Thyroid gland (tissue), 4 donors: ENCODE data around the gene HCLS1. TPM values are rescaled to one million over a fixed set of nuclear protein-coding genes. Genes with fewer than 3 reads are reported as not detected.
"Not testable (repeated sequence)": the region's sequence is repeated elsewhere in the genome, so short reads cannot be mapped to it uniquely, and the experiment has no call there.

Experiments
- DNase-seq, 2 donors: peaks; one replicate each; pipeline ENCODE4 v3.0.0-alpha.2; 2019
- H3K27ac ChIP-seq, 3 donors: fragments of 200-600 bp; sonication (generic); 1 replicate in 2 of 3; 2 replicates in 1 of 3; pipeline ENCODE4 v1.5.1; 2016 to 2019; ENCODE audit warnings: mild to moderate bottlenecking in 1 of 3, moderate library complexity in 1 of 3
- H3K27me3 ChIP-seq: fragments of 200-600 bp; sonication (generic); one replicate; pipeline ENCODE4 v1.5.1; 2019
- H3K36me3 ChIP-seq, 2 donors: fragments of 200-600 bp; sonication (generic); one replicate each; pipeline ENCODE4 v1.5.1; 2016 to 2019
- H3K4me1 ChIP-seq, 2 donors: fragments of 200-600 bp; sonication (generic); one replicate each; pipeline ENCODE4 v1.5.1; 2017 to 2019
- H3K4me3 ChIP-seq, 3 donors: fragments of 200-600 bp; sonication (generic); replicated peaks in 1 of 3; 1 replicate in 2 of 3; 2 replicates in 1 of 3; pipeline ENCODE4 v1.5.1; 2016; ENCODE audit warnings: mild to moderate bottlenecking in 1 of 3
- H3K9me3 ChIP-seq: fragments of 200-600 bp; sonication (generic); one replicate; pipeline ENCODE4 v1.5.1; 2017
- CTCF ChIP-seq, 6 experiments: fragments of 200-600 bp in 3 of 6; fragments of 450-650 bp in 3 of 6; sonication (generic) in 3 of 6; IDR thresholded peaks; one replicate each; pipeline ENCODE4 v1.5.1; 2016 to 2019; ENCODE audit warnings: antibody characterized with exemption in 6 of 6, mild to moderate bottlenecking in 2 of 6, inconsistent platforms in 1 of 6, moderate library complexity in 1 of 6
- POLR2A ChIP-seq, 2 donors: fragments of 450-650 bp; IDR thresholded peaks; one replicate each; pipeline ENCODE4 v1.6.1; 2017; ENCODE audit warnings: antibody characterized with exemption in 2 of 2, mild to moderate bottlenecking in 2 of 2, moderate library complexity in 1 of 2
- WGBS, 2 donors: methylation state at CpG; one replicate each; pipeline ENCODE4 v1.1.5; 2017; 5-methylcytosine and 5-hydroxymethylcytosine counted together
- intact Hi-C: fragments of 100-400 bp; cut with DNase I; formaldehyde crosslinking; loops from one replicate; pipeline ENCODE4 v1.15.1; 2023
- total RNA-seq, 4 donors: library from RNA; depleted of rRNA; stranded (reverse); fragments of >200 nt; gene quantifications; one replicate each; pipeline ENCODE4 v1.2.3, GENCODE V29; 2016

Gene HCLS1
- total RNA-seq, 4 donors from 2014 or later: 14.6 to 42.5 (median 19.9) TPM

DNA sequence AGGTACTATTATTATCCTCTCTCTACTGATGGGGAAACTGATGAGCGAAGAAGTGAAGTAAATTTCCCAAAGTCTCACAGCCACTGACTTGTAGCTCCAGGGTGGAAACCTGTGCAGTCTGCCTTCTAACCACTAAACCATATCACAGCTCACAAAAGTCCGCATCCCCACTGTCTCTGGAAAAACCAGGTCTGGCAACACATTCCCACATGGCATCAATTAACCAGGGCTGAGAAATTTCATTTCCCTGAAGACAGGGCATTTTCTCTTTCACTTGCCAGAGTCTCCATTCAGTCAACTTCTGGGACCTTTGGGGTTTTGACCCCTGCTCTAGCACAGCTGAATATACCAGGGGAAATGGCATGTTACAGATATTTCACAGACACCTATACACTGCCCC lies 41.0 kb downstream of the HCLS1 start:
- Histone ChIP-seq H3K36me3 (no peaks in the 10 kb centered on the region), H3K9me3 (no peaks in the 10 kb centered on the region), H3K4me3 (no peak overlapping the region), H3K27ac (no peak overlapping the region), H3K4me1 (no peaks in the 10 kb centered on the region), H3K27me3 (no peaks in the 10 kb centered on the region)
- no peak for DNase-seq
- intact Hi-C loops: no loop called here
- TF ChIP-seq POLR2A (IDR thresholded peaks at IDR 0.05): no peak
- TF ChIP-seq CTCF (IDR thresholded peaks at IDR 0.05): no peak
- WGBS, 2 donors: 89 to 95% methylated on average over 2 of the region's 2 CpGs

DNA sequence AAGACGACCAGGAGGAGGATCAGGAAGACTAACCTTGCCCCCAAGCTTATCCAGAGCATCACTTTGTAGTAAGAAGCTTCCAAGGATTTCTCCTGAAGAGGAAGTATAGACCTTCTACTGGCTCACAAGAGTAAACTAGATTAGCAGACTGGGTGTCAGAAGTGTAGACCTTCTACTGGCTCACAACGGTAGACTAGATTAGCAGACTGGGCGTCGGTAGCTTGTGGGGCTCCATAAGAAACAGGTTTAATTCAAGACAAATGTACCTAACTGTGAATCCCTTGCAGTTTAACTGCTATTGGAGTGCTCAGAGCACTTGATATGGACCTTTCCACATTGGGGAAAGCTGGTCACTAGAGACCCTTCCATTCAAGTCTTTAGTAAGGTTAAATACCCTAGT lies 54.6 kb downstream of the HCLS1 start:
- Histone ChIP-seq H3K4me1 (peaks cover 0 to 3% of the 10 kb centered on the region in 2 donors), H3K27me3 (no peaks in the 10 kb centered on the region), H3K36me3 (no peaks in the 10 kb centered on the region), H3K27ac (no peak overlapping the region), H3K4me3 (no peak overlapping the region), H3K9me3 (no peaks in the 10 kb centered on the region)
- TF ChIP-seq POLR2A (IDR thresholded peaks at IDR 0.05) (no peak), CTCF (IDR thresholded peaks at IDR 0.05) (no peak)
- intact Hi-C loops: no loop called here
- WGBS, 2 donors: 83 to 91% methylated on average over 4 of the region's 4 CpGs
- no peak for DNase-seq

- intact Hi-C loops: no loop called here
- DNase-seq: no peak
- Histone ChIP-seq H3K36me3 (no peaks in the 10 kb centered on the region), H3K27me3 (no peaks in the 10 kb centered on the region), H3K4me3 (no peak overlapping the region), H3K27ac (no peak overlapping the region), H3K9me3 (no peaks in the 10 kb centered on the region), H3K4me1 (peaks cover 0 to 5% of the 10 kb centered on the region in 2 donors)
- TF ChIP-seq POLR2A (IDR thresholded peaks at IDR 0.05) (no peak), CTCF (IDR thresholded peaks at IDR 0.05) (no peak)
- WGBS, 2 donors: 91 to 97% methylated on average over 2 of the region's 2 CpGs
Observed at GRCh38 chr3:121604759-121605158, 55.9 kb downstream of the HCLS1 start.

DNA sequence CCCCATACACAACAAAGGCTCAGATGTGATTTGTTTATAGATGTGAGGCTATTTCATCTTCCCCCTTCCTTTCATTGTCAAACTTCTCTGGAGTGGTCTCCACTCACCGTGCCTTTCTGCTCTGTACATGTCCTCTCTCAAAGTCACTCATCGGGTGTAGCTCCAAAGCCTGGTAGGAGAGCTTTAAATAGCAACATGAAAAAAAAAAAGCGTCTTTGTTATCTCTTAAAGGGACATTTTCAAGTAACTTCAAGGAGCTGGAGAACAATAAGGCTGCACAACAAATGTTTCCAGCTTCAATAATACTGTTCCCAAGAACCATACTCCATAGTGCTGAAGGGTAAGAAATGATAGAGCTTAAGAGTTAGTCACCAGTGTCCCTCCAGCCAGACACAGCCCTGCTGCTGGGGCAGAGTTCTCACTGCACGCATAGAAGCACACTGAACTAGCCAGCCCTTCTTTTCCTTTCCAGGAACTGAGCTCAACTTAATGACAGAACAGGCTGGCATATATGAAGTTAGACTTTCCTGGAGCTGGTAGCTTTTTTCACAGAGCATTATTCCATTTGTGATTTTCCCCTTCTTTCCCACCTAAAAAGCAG lies 59.4 kb downstream of the HCLS1 start:
- Histone ChIP-seq H3K36me3 (no peaks in the 10 kb centered on the region), H3K9me3 (no peaks in the 10 kb centered on the region), H3K4me1 (peaks cover 0 to 5% of the 10 kb centered on the region in 2 donors), H3K4me3 (no peak overlapping the region), H3K27ac (no peak overlapping the region), H3K27me3 (no peaks in the 10 kb centered on the region)
- WGBS, 2 donors: 13 to 21% methylated on average over 4 of the region's 4 CpGs
- no peak for TF ChIP-seq POLR2A (IDR thresholded peaks at IDR 0.05)
- no peak for TF ChIP-seq CTCF (IDR thresholded peaks at IDR 0.05)
- no peak for DNase-seq
- intact Hi-C loops: no loop called here

GRCh38 chr3:121599900-121600299 lies 60.8 kb downstream of the HCLS1 start:
- H3K4me1 ChIP-seq, H3K36me3 ChIP-seq, intact Hi-C loops, H3K9me3 ChIP-seq, H3K4me3 ChIP-seq, H3K27ac ChIP-seq, H3K27me3 ChIP-seq: not testable (repeated sequence)
- DNase-seq: peak in 1 of 2 donors; percentile 5
- 53 to 79% methylated on average over 2 of the region's 2 CpGs for WGBS, 2 donors
